ENCODE results near the gene KRT82.

KRT82 gene

DNA sequence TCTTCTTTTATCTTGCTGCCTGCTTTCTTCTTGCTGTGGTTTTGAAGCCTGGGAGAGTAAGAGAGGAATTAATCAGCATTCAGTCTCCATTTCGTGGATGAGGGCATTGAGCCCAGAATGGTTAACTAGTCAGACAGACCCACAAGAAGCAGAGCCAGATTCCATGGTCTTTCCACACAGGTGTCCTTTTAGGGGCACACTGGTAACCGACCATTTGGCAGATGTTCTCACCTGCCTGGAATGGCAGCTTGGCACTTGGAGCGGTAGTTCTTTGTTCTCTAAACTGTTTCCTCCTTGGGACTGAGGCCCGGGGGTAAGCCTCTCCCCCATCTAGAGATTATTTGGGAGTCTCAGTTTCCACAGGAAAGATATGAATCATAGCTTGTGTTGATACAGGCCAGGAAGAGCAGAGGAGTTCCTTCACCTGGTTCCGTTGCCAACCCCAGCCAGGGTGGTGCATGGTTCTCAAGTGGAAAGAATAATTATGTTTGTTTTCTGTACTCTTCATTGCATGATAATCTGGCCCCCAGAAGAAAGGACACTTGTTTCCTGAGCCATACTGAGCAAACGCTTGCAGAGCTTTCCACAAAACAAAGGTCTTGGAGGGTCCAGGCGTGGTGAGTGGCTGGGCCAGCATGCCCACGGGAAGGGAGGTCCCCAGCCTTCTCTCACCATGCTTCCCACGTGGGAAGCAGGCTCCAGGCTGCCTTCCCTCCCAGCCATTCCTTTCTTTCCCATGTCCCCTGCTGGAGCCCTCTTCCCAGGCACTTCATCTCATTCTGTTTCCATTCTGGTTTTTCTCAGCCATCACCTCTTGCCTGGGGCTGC, 30.1 kb upstream of the KRT82 start:
- in situ Hi-C loops (cut with MboI; ENCODE audit: low sequenced_read_pairs): no loop called here

DNA sequence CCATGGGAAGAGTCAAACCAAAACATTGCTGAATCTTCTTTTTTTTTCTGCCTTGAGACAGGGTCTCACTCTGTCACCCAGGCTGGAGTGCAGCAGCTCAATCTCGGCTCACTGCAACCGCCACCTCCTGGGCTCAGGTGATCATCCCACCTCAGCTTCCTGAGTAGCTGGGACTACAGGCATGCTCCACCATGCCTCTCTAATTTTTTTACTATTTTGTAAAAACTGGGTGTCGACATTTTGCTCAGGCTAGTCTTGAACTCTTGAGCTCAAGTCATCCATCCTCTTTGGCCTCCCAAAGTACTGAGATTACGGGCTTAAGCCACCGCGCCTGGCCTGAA, 29.5 kb upstream of the KRT82 start:
- in situ Hi-C loops (cut with MboI; ENCODE audit: low sequenced_read_pairs): no loop called here

DNA sequence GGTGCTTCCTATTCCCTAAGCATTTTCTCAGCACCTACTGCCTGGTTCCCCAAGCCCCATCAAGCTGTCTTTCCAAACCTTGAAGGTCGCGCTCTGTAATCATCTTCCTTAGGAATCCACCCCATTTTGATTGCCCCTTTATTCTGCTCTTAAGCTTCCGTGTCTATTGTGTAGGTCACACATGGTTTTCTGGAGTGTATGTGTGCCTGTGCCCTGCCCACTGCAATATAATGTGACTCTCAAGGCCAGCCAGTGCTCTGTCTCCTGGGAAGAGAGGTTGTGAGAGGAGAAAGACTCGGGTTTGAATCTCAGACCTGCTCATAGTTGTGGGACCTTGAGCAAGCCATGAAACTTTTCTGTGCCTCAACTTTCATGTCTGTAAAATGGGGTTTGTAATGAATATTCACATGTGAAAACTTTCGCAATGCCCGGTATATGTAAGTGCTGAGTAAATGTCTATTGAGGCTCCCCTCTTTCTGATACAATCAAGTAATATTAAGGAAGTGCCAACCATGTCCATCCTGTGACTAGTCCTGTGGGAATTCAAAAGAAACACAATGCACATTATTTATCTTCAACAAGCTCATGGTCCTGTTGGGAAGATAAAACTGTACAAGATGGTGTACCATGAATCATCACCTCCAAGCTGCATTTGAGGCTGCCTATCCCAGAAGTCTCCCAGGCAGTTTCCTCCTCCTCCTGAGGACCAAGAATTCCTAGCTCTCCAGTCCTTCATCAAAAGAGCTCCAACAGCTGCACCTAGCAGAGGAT, 28.8 kb upstream of the KRT82 start:
- in situ Hi-C loops (cut with MboI; ENCODE audit: low sequenced_read_pairs): no loop called here

DNA sequence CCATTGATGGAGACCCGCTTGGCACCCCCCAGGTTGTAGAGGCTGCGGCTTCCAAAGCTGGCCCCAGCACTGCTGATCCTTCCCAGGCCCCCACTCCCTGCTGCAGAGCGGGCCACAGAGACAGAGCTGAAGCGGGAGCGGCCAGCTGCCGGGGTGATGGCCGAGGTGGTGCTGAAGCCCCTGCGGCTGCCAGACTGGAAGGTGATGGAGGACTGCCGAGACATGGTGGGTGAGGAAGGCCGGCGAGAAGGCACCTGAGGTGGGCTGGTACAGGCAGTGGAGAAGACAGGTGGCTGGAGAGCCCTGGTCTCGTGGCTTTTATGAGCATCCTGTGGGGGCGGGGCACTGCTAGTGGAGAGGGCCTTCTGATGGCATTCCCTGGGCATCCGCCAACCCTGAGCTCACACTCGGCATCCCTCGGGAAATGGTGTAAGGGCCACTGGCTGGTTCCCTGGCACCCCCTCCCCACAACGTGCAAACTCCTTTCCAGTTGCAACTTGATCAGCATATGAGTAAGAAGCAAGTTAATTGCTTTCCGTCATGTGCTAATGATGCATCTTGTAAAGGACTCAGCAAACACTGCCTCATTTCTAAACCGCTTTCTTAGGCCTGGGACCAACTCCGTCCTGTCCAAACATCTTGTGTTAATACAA, 28.1 kb upstream of the KRT82 start, which contains the start of gene KRT75:
Gene KRT75, minus strand, starts transcription at position 291 of the 653 bp plus-strand sequence. Its CDS starts 67 bp downstream, at position 224.
- in situ Hi-C loops (cut with MboI; ENCODE audit: low sequenced_read_pairs): no loop called here

DNA sequence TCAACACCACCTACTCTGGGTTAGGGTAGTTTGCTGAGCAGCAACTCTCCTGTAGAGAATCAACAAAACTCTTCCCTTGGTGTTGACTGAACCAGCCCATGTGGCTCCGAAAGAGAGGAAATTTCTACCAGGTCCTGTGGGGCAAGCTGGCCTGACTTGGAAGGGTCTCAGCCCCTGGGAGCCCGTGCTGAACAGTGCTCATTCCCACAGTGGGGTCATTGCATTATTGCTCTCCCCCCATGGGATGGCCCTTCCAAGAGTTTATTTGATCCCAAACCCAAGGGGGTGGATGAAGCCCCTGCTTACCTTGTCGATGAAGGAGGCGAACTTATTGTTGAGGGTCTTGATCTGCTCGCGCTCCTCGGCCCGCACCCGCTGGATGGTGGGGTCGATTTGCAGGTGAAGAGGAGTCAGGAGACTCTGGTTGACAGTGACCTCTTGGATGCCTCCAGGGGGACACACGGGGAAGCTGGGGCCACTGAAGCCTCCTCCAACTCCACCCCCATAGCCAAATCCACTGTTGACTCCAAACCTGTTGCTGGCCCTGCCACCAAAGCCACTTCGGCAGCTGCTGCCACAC, 27.5 kb upstream of the KRT82 start:
- in situ Hi-C loops (cut with MboI; ENCODE audit: low sequenced_read_pairs): no loop called here

DNA sequence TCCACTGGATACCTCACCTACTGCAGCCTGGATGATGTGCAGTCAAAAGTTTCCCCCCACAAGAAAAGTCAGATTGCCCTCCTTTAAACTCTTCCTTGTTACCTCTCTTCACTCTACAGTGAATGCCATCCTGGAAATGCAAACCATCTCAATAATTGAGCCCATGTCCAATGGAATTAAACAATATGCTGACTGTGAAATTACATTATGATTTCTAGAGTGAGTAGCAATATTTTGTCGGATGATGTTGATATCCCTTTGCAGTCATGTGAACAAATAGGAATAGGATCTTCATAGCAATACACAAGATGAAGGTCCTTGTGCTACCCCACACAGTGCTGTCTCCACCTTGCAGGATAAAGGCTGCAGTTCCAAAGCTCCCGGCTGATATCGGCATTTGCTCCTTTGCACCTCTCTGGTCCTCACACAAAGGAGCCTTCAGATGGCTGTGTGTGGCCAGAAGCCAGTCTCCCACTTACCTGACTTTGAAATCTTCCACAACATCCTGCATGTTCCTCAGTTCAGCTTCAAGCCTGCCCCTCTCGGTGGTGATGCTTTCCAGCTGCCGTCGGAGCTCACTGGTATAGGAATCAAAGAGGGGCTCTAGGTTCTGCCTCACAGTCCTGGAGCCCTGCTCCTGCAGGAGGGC, 26.5 kb upstream of the KRT82 start:
- in situ Hi-C loops (cut with MboI; ENCODE audit: low sequenced_read_pairs): no loop called here

DNA sequence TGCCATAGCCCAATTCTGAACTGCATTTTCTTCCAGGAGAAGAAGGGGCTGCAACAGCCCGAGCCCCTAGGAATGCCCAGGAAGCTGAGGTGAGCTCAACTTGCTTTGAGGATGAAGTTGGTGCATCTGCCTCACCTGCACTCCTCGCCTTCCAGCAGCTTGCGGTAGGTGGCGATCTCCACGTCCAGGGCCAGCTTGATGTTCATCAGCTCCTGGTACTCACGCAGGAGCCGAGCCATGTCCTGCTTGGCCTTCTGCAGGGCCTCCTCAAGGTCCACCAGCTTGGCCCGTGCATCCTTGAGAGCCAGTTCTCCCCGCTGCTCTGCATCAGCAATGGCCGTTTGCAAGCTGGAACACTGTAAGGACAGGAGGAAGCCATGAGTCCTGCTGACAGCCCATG, 22.0 kb upstream of the KRT82 start:
- in situ Hi-C loops (cut with MboI; ENCODE audit: low sequenced_read_pairs): no loop called here

DNA sequence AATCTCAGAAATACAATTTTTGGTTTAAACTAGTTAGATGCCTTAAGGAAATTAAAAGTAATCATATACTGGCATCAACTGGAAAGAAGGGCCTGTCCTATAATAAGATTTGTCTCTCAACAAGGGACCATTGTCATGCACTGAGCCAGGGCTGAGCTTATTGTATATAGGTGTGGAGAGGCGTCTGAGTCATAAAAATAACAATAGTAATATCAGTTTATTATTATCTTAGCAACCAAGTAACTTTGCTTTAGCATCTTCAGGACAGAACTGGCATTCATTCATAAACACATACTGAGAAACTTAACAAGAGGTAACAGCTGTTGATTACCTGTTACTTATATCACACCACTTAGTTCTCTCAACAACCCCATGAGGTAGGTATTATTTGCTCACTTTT, 20.9 kb upstream of the KRT82 start:
- in situ Hi-C loops (cut with MboI; ENCODE audit: low sequenced_read_pairs): no loop called here

DNA sequence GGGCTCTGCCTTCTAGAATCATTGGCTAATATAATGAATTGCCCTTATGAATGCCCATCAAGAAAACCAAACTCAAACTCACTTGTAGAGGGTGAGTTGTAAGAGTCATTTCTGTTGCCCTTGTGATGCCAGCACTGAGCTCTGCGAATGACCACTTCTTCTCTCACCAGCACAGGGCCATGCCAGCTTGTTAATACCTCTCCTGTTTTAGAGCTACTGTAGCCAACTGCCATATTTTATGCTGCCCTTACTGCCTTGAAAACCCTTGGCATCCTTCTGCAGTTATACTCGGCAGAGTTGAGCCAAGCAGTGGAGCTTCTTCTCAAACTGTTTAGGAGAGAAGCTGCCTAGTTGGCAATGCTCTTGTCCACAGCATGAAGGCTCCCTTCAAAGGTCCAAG, 19.9 kb upstream of the KRT82 start:
- in situ Hi-C loops (cut with MboI; ENCODE audit: low sequenced_read_pairs): no loop called here

DNA sequence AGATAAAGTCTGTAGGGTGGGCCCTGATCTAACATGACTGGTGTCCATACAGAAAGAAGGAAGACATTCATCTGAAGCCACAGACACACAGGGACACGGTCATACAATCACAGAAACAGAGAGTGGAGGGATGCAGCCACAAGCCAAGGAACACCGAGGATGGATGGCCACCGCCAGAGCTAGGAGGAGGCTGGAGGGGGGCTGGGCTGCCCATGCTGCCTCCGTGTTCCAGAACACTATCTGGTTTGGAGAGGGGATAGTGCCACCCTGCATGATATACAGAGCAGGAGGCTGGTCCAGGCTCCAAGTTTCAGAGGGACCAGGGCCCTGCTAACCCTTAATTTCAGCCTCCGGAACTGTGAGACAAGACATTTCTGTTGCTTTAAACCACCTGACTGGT, 19.3 kb upstream of the KRT82 start:
- in situ Hi-C loops (cut with MboI; ENCODE audit: low sequenced_read_pairs): no loop called here

DNA sequence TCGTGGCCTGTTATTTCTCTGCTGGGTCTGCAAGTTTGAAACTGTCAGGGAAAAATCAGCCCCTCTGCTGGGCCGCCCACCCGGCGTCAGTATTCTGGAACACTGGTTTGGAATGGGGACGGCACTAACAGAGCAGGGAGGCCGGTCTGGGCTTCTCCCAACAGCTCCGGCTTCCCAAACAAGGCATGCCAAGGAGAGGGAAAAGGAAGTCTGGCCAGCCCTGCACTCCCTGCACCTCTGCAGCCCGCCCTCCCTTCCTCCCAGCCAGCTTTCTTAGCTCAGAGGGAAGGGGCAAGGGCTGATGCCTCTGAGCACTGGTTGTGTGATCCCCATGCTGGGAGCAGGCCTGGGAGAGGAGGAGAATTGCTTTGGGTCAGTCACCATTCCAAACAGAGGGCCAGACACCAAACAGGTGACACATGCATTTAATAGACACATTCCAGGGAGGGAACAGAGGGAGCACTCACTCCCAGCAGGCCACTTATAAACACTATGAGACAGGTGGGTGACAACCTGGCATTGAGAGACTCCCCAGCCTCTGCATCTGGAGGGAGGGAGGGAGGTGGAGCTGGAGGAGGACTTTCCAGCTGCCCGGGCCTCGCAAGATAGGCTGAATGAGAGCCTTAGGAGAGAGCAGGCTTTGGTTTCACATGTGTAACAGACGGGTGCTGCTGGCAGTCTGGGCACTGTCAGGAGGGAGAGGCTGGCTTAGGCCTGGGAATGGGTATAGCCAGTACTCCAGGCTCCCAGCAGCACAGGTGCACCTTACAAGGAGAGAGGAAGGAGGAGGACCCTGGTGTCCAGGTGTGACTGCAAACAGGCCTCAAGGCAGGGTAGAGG, 17.7 kb upstream of the KRT82 start:
- in situ Hi-C loops (cut with MboI; ENCODE audit: low sequenced_read_pairs): no loop called here

DNA sequence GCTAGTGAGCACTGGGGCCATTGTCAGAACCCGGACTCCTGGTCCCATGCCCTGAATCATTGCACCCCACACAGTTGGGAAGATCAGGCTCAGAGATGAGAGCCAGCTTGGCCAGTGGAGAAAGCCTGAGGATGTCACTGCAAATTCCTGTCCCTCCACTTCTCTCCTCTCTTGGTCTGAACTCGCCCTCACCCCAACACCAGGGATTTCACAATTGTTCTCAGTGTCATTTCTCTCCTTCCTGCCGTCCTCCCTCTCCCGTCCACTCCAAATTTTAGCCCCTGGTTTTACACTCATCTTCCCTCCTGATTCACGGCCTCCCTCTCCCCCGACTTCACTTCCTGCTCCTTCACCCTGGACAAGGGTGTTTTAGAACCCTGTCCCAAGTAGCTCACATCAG, 16.9 kb upstream of the KRT82 start:
- in situ Hi-C loops (cut with MboI; ENCODE audit: low sequenced_read_pairs): no loop called here

DNA sequence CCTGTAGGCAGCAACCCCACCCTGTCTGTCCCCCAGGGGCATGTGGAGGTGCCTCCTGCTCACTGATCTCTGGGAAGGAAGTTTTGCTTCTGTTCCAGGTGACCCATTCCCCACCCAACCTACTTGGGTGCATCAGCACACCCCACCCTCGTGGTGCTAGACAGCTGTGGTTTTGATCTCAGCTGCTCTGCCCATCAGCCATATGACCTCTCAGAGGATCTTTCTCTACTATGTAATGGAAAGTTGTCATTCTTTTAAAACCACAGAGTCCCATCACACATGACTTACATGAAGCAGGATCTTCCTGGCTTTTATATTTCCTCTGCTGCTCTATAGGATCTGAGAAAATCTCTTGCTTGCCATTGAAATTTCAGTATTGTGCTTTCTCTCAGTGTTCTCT, 13.5 kb upstream of the KRT82 start:
- in situ Hi-C loops (cut with MboI; ENCODE audit: low sequenced_read_pairs): no loop called here

DNA sequence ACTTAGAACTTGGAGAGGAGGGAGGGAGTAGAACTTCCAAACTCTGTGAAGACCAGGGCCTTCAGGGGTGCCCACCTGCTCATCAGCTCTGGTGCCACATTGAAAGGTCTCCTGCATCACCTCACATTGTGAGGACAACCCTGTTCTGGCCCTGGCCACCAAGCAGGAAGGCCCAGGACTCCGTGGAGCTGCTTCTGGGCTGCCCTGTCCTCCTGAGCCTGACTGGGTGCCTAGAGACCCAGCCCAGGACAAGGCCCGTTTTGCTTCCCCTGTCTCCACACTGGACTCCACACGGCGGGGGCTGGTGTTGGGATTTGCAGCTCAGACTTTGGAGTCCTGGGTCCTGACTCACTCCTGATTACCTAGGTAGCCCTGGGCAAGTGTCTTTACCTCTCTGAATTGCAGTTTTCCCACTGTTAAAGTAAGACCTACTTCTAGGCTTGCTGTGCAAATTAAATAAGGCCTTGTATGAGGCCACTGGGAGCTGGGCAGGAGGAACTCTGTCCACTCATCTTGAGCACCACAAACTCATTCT, 12.5 kb upstream of the KRT82 start:
- in situ Hi-C loops (cut with MboI; ENCODE audit: low sequenced_read_pairs): no loop called here

DNA sequence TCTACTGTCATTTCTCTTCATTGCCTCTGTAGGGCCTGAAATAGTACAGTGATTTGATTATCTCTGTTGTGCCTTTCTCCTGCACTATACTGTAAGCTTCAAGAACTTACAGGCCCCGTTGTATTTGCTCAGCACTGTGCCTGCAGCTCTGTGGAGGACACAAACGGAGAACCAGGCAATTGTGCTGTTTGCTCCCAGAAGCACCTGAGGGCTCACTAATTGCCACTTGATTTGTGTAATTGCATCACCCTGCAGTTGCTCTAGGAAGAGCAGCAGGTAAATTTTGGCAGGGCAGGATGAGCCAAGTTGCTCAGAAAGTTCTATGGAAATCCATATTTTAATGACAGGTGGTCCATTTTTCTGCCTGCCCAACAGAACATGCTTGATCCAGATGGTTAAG, 11.6 kb upstream of the KRT82 start:
- in situ Hi-C loops (cut with MboI; ENCODE audit: low sequenced_read_pairs): no loop called here

DNA sequence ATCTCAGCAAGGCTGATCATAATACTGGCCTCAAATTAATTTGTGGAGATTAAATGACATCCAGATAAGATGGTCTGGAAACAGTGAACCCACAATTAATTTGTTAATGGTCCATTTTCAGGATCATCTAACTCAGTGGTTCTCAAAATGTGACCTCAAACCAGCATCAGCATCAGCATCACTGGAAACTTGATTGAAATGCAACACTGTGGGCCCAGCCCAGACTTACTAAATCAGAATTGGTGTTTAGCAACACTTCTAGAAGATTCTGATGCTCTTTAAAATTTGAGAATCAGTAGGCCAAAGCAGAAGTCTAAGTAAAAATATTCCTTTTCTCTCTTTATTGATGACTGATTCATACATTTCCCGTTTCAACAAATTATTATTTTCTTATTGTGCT, 10.7 kb upstream of the KRT82 start:
- in situ Hi-C loops (cut with MboI; ENCODE audit: low sequenced_read_pairs): no loop called here

DNA sequence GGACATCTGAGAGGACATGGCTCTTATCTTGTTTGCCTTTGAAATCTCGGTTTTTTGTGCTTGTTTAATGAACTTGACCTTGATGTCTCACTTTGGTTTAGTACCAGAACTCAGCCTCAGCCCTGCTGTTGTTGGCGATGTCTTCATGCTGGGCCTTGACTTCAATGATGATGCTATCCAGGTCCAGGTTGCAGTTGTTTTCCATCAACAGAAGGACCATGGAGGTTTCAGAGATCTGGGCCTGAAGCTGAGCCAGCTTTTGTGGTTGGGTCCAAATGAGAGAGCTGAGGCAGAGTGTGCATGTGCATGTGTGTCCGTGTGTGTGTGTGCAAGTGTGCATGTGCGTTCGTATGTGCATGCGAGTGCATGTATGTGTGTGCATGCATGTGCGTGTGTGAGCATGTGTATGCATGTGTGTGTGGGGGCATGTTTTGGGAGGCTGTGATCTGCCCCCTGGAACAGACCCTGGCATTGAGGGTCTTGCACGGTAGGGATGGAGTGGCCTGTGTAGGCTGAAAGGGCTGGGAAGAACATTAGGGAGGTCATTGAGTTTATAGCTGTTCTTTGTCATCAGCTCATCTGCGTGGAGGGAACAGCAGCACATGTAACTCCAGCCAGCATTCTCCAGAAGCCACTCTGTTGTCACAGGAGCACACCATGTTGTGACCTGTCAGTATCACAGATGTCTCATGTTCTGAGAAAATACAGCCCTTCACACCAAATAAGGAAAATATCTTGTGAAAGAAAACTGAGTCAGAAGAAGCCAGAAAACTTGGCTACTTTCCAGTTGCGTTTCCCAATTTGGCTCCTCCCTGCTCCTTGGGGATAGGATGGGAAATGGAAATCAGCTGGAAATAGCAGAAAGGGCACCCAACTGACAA, 10.0 kb upstream of the KRT82 start:
- in situ Hi-C loops (cut with MboI; ENCODE audit: low sequenced_read_pairs): no loop called here

DNA sequence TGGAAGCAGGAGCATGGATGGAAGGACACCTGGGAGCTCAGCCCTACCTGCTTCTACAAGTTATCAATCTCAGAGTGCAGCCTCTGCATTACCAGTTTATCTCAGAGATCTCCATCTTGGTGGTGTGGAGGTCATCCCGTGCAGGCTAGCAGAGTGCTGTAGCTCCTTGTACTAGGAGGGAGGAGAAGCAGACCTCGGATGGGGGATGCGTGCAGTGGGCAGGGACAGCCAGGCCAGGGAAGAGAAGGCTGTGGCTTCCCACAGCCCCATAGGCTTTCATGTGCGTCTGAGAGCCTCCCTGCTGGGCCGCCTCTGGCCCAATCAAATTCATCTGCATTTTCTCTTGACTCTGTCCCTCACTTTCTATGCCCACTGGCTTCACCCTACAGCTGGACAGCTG, 8.8 kb upstream of the KRT82 start:
- in situ Hi-C loops (cut with MboI; ENCODE audit: low sequenced_read_pairs): no loop called here

DNA sequence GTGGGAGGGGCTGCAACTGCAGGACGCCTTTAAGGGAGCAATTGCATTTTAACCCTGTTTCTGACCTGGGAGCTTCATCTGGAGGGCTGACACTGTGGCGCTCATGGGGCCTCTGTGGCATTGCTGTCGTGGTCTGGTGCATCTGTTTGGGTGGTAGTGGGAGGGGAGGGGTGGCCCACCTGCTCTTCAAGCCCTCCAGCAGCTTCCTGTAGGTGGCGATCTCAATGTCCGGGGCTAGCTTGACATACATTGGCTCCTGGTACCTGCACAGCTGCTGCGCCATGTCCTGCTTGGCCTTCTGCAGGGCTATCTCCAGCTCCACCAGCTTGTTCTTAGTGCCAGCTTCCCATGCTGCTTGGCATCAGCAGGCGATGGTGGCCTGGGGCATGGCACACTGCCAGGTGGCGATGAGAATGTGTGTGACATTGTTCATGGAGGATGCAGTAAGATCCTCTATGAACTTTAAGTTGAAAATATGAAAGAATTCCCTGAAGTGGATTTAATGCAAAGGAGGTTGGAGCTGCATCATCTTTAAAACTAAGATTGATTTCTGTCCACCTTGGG, 7.7 kb upstream of the KRT82 start:
- in situ Hi-C loops (cut with MboI; ENCODE audit: low sequenced_read_pairs): no loop called here
